ENCODE data around the gene ACSS1.

The ACSS1 gene

DNA sequence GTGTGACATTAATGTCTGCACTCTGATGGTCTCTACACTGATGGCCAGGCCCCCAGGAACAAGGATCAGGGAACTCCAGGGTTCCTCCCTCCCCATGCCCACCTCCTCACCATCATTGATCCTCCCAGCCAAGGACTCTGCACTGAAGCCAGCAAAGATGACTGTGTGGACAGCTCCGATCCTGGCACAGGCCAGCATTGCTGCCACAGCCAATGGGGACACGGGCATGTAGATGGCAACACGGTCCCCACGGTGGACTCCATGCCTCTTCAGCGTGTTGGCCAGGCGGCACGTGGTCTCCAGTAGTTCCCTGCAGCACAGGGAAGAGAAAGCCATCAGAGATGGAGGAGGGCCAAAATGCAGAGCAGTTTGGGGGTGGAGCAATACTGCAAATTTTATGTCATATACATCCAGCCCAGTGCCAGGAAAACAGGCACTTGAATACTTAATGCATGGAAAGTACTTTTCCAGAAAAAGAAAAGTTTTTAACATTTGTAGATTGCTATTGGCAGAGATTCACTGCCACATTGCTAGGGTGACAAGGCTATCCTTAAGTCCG lies 27.2 kb downstream of the ACSS1 start:
- no peak for DNase-seq (ENCODE audit: low spot score)

DNA sequence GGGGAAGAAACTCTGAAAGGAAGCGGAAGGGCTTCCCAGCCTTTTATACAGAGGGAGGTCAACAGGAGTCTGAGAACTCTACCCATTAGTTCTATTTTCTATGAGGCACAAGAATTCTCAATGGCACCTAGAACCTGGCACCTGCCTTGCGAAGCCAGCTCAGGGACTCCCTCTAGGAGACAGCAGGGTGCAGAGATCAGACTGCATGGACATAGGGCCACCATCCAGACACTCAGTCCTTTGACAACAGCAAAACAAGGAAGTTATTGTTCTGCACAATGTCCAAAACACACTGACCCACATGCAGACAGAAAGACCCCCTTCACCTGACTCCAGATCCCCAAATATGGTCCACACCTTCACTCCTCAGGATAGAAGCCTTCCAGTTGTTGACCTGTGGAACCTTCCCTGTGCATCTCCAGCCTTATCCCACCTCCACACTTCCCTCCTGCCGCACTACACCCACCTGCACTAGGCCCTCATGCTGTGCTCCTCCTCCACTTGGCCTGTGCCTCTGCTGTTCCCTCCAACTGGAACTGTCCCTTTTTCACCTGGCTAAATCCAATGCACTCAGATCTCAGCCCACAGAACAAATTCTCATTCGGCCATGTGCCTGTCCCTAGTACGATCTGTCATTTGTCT lies 27.8 kb downstream of the ACSS1 start:
- no peak for DNase-seq (ENCODE audit: low spot score)

DNA sequence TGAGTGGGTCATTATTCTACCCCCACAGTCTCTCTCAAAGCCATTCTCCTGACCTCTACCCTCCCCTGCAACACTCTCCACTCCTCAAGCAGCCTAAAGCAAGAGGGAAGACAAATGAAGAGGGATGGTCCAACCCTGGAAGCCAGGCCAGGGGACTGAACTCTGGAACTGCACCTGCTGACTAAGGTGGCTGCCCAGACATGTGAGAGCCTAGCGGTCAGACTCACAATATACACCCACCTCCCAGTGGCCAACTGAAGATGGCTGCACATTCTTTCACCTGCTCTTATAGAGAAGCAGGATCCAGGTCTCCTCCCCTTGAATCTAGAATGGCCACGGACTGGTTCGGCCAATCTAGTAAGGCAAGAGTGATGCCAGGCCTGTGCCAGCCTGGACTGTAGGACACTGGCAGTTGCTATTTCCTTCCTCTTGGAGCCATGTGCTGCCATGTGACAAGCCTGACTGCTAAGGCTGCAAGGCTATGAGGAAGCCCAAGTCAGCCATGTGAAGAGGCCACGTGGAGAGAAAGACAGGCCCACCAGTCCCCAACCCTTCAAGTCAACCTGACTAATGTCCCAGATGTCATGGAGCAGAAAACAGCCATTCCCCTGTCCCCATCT lies 31.8 kb downstream of the ACSS1 start:
- DNase-seq (ENCODE audit: low spot score): no peak

- DNase-seq (ENCODE audit: low spot score): no peak
These were observed 32.7 kb downstream of the ACSS1 start for GRCh38 chr20:25025091-25025861.

DNA sequence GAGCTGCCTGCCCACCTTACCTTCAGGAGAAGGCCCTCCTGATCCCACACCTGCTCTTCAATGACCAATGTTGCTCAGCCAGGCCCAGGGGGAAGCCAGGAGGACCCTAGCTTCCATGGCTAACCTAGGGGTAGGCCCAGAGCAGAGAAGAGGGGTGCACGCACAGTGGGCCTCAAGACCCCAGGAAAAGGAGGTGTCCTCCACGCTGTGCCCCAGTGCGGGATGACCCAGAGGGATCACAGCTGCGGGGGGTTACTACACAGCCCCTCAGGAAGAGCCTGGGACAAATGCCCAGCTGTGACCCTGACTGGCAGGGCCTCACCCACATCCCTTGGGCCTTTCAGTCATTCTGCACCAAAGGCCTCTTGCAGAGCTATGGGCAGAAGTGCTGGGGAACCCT lies 33.8 kb downstream of the ACSS1 start:
- no peak for DNase-seq (ENCODE audit: low spot score)

- no peak for DNase-seq (ENCODE audit: low spot score)
These were observed 34.6 kb downstream of the ACSS1 start for GRCh38 chr20:25023356-25023755.

GRCh38 chr20:25022680-25023079 lies 35.3 kb downstream of the ACSS1 start:
- DNase-seq (ENCODE audit: low spot score): no peak

GRCh38 chr20:25021336-25021735 lies 36.6 kb downstream of the ACSS1 start:
- no peak for DNase-seq (ENCODE audit: low spot score)

DNA sequence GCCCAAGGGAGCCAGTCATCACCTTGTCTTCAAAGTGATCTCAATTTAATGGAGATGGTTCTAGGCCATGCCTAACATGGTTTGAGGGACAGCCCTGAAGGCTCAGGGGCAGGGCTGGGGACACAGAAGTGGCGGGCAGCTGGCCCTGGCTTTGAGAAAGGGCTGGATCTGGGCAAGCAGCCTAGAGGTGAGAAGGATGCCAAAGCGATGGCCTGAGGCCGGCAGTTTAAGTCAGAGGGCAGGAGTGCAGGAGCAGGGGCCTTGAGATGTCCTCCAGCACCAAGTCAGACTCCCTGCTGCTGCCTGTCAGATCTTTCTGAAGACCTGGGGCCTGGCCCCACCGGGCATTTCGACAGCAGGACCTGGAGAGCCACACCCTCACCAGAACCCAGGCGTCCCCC lies 37.0 kb downstream of the ACSS1 start:
- no peak for DNase-seq (ENCODE audit: low spot score)

GRCh38 chr20:25020345-25020744 lies 37.6 kb downstream of the ACSS1 start:
- DNase-seq (ENCODE audit: low spot score): no peak

GRCh38 chr20:25019381-25020155 lies 38.4 kb downstream of the ACSS1 start:
- no peak for DNase-seq (ENCODE audit: low spot score)

DNA sequence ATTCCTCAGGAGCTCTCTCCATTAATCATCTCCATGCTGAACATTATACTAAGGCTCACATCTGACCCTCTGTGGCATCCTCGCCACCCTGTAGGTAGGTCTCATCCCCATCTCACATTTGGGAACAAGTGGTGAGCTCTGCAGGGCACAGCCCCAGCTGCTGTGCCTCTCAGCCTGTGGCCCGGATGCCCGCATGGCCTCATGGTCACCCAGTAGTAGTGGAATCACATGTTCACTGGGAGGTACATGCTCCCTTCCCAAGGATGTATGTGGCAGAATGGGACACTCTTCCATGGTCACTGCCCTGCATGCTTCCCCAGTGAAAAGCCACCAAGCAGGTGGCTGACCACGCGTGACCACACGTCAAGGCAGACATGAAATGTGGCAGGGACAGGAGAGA lies 39.1 kb downstream of the ACSS1 start:
- no peak for DNase-seq (ENCODE audit: low spot score)

DNA sequence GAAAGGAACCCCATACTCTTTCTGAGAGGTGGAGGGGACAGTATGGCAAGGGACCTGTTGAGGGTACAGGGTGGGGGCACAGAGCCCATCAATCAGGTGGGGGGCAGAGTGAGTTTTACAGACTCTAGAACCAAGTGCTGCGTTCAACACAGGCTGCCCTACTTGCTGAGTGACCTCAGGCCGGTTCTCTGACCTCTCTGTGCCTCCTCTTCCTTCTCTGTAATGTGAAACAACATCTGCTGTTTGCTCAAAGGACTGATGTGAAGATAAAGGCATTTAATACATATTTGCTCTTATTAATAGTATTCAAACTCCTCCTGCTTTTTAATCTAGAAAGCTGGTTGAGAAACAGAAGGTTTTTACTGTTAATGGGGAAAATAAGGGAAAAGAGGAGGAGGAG lies 39.5 kb downstream of the ACSS1 start:
- no peak for DNase-seq (ENCODE audit: low spot score)

DNA sequence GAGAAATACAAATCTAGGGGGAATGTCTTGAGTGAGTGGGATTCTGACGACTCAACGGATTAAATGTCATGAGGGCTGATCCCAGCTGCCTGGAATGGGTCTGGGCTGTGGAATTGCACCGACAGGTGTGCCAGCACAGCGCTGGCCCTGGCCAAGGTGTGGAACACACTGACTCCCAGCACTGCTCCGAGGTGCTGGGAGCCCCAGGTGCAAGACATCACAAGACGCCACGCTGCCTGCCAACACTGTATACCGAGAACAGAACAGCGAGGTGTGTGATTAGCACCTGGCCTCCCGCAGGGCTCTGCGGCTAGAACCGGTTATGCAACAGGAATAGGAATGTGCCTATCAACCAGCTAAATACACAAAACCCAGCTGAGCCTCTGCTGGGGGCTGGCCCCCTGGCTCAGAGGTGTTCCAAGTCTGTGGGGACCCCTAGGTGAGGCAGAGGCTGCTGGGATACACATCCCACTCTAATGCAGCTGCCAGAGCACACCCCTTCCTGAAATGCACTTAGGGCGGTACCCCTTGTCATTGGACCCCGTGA lies 40.6 kb downstream of the ACSS1 start:
- DNase-seq (ENCODE audit: low spot score): no peak

GRCh38 chr20:25016471-25016870 lies 41.5 kb downstream of the ACSS1 start:
- no peak for DNase-seq (ENCODE audit: low spot score)

DNA sequence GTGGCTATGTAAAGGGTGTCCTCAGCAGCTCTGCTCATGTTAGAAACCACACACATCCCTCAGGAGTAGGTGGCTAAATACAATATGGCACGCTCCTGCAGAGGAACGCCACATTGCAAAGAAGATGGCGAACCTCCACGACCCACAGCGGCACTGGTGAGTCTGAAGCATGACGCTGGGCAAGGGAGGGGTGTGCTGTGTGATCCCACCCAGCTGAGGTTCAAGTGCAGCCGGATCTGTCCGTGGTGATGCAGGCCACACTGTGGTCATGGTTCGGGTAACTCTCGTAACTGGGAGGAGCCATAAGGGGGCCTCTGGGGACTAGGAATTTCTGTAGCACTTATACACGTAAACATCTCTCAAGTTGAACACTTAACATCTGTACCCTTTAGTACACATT lies 42.0 kb downstream of the ACSS1 start:
- DNase-seq (ENCODE audit: low spot score): no peak

GRCh38 chr20:25014816-25015215 lies 43.1 kb downstream of the ACSS1 start:
- DNase-seq (ENCODE audit: low spot score): no peak

GRCh38 chr20:25013478-25014380 lies 44.2 kb downstream of the ACSS1 start:
- no peak for DNase-seq (ENCODE audit: low spot score)

GRCh38 chr20:25012616-25013189 lies 45.2 kb downstream of the ACSS1 start:
- DNase-seq (ENCODE audit: low spot score): no peak

GRCh38 chr20:25011831-25012241 lies 46.1 kb downstream of the ACSS1 start:
- DNase-seq (ENCODE audit: low spot score): no peak

DNA sequence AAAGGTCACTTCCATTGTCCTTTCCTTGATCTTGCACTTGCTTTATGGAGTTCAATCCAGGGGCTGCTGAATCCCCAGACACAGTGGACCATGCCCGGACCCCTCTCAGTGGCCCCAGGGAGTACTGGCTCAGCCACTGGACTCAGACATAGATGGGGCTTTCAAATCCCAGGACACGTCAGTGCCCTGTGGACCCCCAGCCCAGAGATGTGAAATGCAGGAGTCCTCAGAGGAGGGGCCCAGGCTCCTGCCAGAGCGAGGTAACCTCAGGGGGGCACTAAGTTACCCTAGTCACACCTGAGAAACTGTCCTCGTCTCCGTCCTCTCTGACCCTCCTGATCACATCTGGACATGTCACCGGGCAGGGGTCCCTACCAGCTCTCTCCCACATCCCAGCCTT lies 46.7 kb downstream of the ACSS1 start:
- no peak for DNase-seq (ENCODE audit: low spot score)

All from AG20443 (cell line).